Measurements from ENCODE around the gene DMRT2. TPM values are rescaled to one million over a fixed set of nuclear protein-coding genes. Genes with fewer than 3 reads are reported as not detected.

Gene DMRT2
- total RNA-seq = under 1 TPM; 0.19 to 0.23 TPM

GRCh38 chr9:1050125-1050895 is at the start of gene DMRT2:
DMRT2 (plus strand) TSS chr9:1050357; CDS start chr9:1051614, 1,257 bp downstream.

Other genes with a start within 250 kb of the DMRT2 start
- not detected for gene DMRT1, start 208.7 kb upstream of the DMRT2 start, total RNA-seq
- gene DMRT3, start 73.7 kb upstream of the DMRT2 start, total RNA-seq = not detected

All from activated naive CD4-positive, alpha-beta T cell treated with anti-CD3 and anti-CD28 coated beads, Interleukin-2, amount 10 ng/mL, durations not matched to agents 5 hours and 36 hours (primary cell).